GM12875 (cell line): ENCODE measurements around the gene CHRNA7.

Source experiments
- H3K4me3 ChIP-seq: one replicate; pipeline ENCODE4 v1.5.1; 2011; ENCODE audit warnings: low read depth, low read length, control low read depth
- TF ChIP-seq, protein P1 (sequence below): IDR thresholded peaks from 2 replicates; pipeline ENCODE4 v1.5.1; 2011; ENCODE audit warnings: low read depth, mild to moderate bottlenecking, control low read depth, inconsistent platforms, low read length, moderate library complexity, borderline replicate concordance; ENCODE audit not compliant: insufficient read depth

CHRNA7 gene

DNA sequence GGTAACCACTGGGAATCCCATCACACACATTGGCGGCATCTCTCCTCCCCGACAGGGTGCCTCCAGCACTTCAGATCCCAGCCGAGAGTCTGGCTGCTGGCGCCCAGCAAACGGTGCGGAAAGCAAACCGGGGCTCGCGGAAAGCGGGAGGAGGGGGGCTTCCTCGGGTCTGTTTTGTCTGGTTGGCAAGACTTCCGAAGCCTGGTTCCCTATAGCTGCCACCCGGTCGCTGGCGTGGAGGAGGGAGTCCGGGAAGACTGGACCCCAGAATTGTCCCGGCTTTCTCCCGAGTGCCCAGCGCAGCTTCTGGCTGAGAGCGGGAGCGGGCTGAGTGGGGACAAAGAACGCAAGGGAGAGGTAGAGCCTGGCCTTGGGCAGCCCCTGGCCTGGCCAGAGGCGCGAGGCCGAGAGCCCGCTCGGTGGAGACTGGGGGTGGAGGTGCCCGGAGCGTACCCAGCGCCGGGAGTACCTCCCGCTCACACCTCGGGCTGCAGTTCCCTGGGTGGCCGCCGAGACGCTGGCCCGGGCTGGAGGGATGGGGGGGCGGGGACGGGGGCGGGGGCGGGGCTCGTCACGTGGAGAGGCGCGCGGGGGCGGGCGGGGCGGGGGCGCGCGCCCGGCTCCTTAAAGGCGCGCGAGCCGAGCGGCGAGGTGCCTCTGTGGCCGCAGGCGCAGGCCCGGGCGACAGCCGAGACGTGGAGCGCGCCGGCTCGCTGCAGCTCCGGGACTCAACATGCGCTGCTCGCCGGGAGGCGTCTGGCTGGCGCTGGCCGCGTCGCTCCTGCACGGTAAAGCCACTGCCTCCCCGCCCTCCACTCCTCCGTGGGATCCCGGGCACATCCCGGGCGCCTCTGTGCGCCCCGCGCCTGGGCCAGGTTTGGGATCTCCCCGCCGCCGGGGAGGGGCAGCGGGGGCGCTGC lies at the start of gene CHRNA7:
TSS of gene CHRNA7 (plus strand) at position 654 of the 920 bp plus-strand sequence. CDS start at position 734, 80 bp downstream.
- TF ChIP-seq, protein P1, sequence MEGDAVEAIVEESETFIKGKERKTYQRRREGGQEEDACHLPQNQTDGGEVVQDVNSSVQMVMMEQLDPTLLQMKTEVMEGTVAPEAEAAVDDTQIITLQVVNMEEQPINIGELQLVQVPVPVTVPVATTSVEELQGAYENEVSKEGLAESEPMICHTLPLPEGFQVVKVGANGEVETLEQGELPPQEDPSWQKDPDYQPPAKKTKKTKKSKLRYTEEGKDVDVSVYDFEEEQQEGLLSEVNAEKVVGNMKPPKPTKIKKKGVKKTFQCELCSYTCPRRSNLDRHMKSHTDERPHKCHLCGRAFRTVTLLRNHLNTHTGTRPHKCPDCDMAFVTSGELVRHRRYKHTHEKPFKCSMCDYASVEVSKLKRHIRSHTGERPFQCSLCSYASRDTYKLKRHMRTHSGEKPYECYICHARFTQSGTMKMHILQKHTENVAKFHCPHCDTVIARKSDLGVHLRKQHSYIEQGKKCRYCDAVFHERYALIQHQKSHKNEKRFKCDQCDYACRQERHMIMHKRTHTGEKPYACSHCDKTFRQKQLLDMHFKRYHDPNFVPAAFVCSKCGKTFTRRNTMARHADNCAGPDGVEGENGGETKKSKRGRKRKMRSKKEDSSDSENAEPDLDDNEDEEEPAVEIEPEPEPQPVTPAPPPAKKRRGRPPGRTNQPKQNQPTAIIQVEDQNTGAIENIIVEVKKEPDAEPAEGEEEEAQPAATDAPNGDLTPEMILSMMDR, result peak; percentile 24; the same call in 1 of the 2 replicates
- H3K4me3 ChIP-seq, result no peak within 1 kb of the TSS

DNA sequence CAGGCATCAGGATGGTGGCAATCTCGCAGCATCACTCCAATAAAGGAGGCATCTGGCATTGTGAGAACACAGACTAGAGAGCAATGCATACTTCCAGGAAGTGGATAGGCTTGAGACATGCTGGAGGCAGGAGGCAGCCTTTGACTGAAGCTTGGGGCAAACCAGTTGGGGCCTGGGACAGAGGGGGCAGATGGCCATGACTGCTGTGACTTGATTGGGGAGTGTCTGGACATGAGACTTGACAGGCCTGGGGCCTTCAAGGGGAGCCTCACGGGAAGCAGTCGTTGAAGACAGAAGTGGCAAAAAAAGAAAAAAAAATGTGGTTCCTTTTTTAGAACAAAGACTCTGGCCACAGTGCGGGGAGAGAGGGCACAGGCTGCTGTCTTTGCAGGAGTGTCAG lies 44.7 kb upstream of the CHRNA7 start:
- TF ChIP-seq, protein P1, result no peak

DNA sequence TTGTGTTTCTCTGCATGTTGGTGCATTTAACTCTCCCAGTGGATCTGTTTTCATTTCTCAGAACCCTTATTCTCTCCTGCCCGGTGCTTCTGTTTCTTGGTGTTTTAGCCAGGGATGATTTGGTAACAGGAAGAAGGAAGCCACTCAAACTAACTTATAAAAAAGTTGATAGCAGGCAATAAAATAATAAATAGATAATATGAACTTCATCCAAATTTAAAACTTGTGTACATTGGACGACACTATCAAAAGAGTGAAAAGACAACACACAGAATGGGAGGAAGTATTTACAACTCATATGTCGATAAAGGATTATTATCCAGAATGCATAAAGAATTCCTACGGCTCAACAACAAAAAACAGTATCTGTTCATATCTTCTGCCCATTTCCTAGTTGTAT lies 37.3 kb upstream of the CHRNA7 start:
- TF ChIP-seq, protein P1, result no peak
- H3K4me3 ChIP-seq, result no peak overlapping the region

More for the DNA sequence above, 44.7 kb upstream of the CHRNA7 start:
- no peak overlapping the region for H3K4me3 ChIP-seq

DNA sequence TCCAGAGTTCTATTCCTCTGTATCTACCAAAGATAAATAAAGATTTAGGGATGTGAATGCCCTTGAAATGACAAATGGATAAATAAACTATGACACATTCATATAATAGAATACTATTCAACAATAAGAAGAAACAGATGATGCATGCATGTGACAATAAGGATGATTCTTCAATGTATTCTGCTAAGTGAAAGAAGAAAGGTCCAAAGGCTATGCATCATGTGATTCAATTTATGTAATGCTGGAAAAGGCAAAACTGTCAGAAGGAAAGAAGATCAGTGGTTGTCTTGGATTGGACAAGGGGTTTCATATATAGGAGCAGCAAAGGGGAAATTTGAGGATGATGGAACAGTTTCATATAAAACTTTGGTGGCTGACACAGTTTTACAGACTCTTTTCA lies 32.6 kb upstream of the CHRNA7 start:
- TF ChIP-seq, protein P1, result no peak

DNA sequence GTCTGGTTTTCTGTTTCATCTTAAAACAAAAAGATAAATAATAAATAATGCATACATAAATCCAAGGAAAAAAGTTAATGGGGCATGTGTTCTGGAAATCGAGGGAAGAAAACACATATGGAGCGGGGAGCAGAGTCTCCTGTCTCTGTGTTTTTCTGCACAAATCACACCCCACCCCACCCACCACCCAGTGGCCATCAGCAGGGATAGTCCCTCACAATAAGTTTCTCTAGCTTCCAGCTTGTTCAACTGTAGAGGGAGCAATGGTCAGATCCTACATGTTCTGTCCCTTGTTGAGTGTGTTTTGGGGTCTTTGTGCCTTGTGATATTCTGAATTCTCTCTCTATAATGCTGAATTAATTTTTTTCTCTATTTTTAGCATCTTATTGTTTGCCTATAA lies 26.8 kb upstream of the CHRNA7 start:
- no peak overlapping the region for H3K4me3 ChIP-seq
- TF ChIP-seq, protein P1, result no peak

More for the DNA sequence above, 32.6 kb upstream of the CHRNA7 start:
- no peak overlapping the region for H3K4me3 ChIP-seq

DNA sequence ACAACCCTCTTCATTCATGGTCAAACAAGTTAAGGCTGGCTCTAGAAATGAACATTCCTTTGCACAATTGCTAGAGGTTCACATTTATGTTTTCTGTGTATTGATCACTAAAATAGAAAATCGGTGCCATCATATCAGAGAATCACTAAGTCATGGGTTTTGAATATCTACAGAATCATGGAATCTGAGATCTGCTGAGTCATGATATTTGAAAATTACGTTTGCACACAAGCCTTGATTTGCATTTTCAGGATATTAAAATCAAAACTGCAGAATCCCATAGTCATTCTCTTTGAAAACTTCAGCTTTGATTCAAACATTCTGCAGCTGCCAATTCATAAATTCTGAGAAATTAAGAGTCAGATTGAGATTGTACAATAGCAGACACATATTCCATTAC lies 26.1 kb upstream of the CHRNA7 start:
- H3K4me3 ChIP-seq, result no peak overlapping the region
- TF ChIP-seq, protein P1, result no peak
